Endometrial microvascular endothelial cells (primary cell): Measurements from ENCODE around the gene ADAMTSL4. TPM values are rescaled to one million over a fixed set of nuclear protein-coding genes. Genes with fewer than 3 reads are reported as not detected.

Experiments used
- in situ Hi-C: cut with HindIII; loops from 2 replicates; pipeline ENCODE4 v1.10.0; 2017; ENCODE audit warnings: low sequenced_read_pairs, low pct_unique_long_range_greater_than_20kb; ENCODE audit errors: inconsistent ontology term
- total RNA-seq: library from RNA; depleted of rRNA; stranded (reverse); fragments of >200 nt; gene quantifications from one replicate; pipeline ENCODE4 v1.2.3, GENCODE V29; 2015; ENCODE audit errors: inconsistent ontology term

The ADAMTSL4 gene
- total RNA-seq = 1.8 TPM

- in situ Hi-C loops = no loop called here
Observed at GRCh38 chr1:150548632-150549495, at the start of gene ADAMTSL4. ADAMTSL4 (plus strand) TSS chr1:150549408; CDS start chr1:150552289, 2,881 bp downstream.

- in situ Hi-C loops = no loop called here
Observed at GRCh38 chr1:150505431-150505830, 43.8 kb upstream of the ADAMTSL4 start.

- in situ Hi-C loops = no loop called here
Observed at GRCh38 chr1:150507912-150508864, 41.0 kb upstream of the ADAMTSL4 start, which contains the start of gene ECM1. ECM1 (plus strand) TSS chr1:150508109; CDS start chr1:150508210, 101 bp downstream.

- in situ Hi-C loops = no loop called here
Observed at GRCh38 chr1:150508982-150509381, 40.2 kb upstream of the ADAMTSL4 start.

GRCh38 chr1:150511551-150511950 is 37.7 kb upstream of the ADAMTSL4 start:
- in situ Hi-C loops = no loop called here

GRCh38 chr1:150511985-150512660 is 37.1 kb upstream of the ADAMTSL4 start:
- in situ Hi-C loops = no loop called here

GRCh38 chr1:150512846-150513245 is 36.4 kb upstream of the ADAMTSL4 start:
- in situ Hi-C loops = no loop called here

- in situ Hi-C loops = no loop called here
Observed at GRCh38 chr1:150513351-150513791, 35.8 kb upstream of the ADAMTSL4 start.

- in situ Hi-C loops = no loop called here
Observed at GRCh38 chr1:150514260-150514659, 34.9 kb upstream of the ADAMTSL4 start.

GRCh38 chr1:150514913-150515327 is 34.3 kb upstream of the ADAMTSL4 start:
- in situ Hi-C loops = no loop called here

GRCh38 chr1:150515328-150516049 is 33.7 kb upstream of the ADAMTSL4 start, which contains the start of gene FALEC:
FALEC (plus strand) TSS chr1:150515752.
- in situ Hi-C loops = no loop called here

GRCh38 chr1:150516050-150516591 is 33.1 kb upstream of the ADAMTSL4 start:
- in situ Hi-C loops = no loop called here

GRCh38 chr1:150516616-150517015 is 32.6 kb upstream of the ADAMTSL4 start:
- in situ Hi-C loops = no loop called here

- in situ Hi-C loops = no loop called here
Observed at GRCh38 chr1:150521196-150521968, 27.8 kb upstream of the ADAMTSL4 start.

- in situ Hi-C loops = no loop called here
Observed at GRCh38 chr1:150525348-150525747, 23.9 kb upstream of the ADAMTSL4 start.

- in situ Hi-C loops = no loop called here
Observed at GRCh38 chr1:150528196-150528595, 21.0 kb upstream of the ADAMTSL4 start.

- in situ Hi-C loops = no loop called here
Observed at GRCh38 chr1:150529017-150529416, 20.2 kb upstream of the ADAMTSL4 start.
